MM.1S (cell line): ENCODE measurements around the gene CACNG6.
"Not testable (repeated sequence)": the region's sequence is repeated elsewhere in the genome, so short reads cannot be mapped to it uniquely, and the experiment has no call there.

Experiments used
- DNase-seq: peaks from one replicate; pipeline ENCODE4 v3.0.0-alpha.2; 2015
- H2AFZ ChIP-seq: fragments of 300-600 bp; sonication (generic); 2 replicates; pipeline ENCODE4 v1.6.0; 2016; ENCODE audit warnings: antibody characterized with exemption, low read length
- H3F3A ChIP-seq: fragments of 300-600 bp; sonication (generic); 2 replicates; pipeline ENCODE4 v1.6.1; 2016; ENCODE audit warnings: mild to moderate bottlenecking, antibody characterized with exemption, low read length, moderate library complexity, mixed read lengths; ENCODE audit not compliant: insufficient read depth
- H3K27ac ChIP-seq: fragments of 300-600 bp; sonication (generic); 2 replicates; pipeline ENCODE4 v1.5.1; 2016; ENCODE audit warnings: mild to moderate bottlenecking, low read length
- H3K27me3 ChIP-seq: fragments of 300-600 bp; sonication (generic); replicated peaks from 2 replicates; pipeline ENCODE4 v1.6.0; 2016; ENCODE audit warnings: low read length; ENCODE audit not compliant: insufficient read depth
- H3K36me3 ChIP-seq: fragments of 300-600 bp; sonication (generic); replicated peaks from 2 replicates; pipeline ENCODE4 v1.6.1; 2016; ENCODE audit warnings: mild to moderate bottlenecking, low read length, mixed read lengths; ENCODE audit not compliant: insufficient read depth
- H3K4me1 ChIP-seq: fragments of 300-600 bp; sonication (generic); 2 replicates; pipeline ENCODE4 v1.6.1; 2016; ENCODE audit warnings: low read length, mixed read lengths
- H3K4me2 ChIP-seq: fragments of 300-600 bp; sonication (generic); 2 replicates; pipeline ENCODE4 v1.6.0; 2016; ENCODE audit warnings: low read depth, low read length
- H3K4me3 ChIP-seq: fragments of 300-600 bp; sonication (generic); 2 replicates; pipeline ENCODE4 v1.5.1; 2016; ENCODE audit warnings: low read length, mixed read lengths
- H3K79me2 ChIP-seq: fragments of 300-600 bp; sonication (generic); 2 replicates; pipeline ENCODE4 v1.6.1; 2016; ENCODE audit warnings: mixed run types, low read length, mixed read lengths
- H3K9ac ChIP-seq: fragments of 300-600 bp; sonication (generic); 2 replicates; pipeline ENCODE4 v1.6.1; 2016; ENCODE audit warnings: low read length, mixed read lengths
- H3K9me2 ChIP-seq: fragments of 300-600 bp; sonication (generic); replicated peaks from 2 replicates; pipeline ENCODE4 v1.6.1; 2016; ENCODE audit warnings: mild to moderate bottlenecking, low read length, mixed read lengths; ENCODE audit not compliant: insufficient read depth
- H3K9me3 ChIP-seq: fragments of 300-600 bp; sonication (generic); replicated peaks from 2 replicates; pipeline ENCODE4 v1.6.1; 2016; ENCODE audit warnings: mild to moderate bottlenecking, low read length, mixed read lengths; ENCODE audit not compliant: insufficient read depth
- H4K20me1 ChIP-seq: fragments of 300-600 bp; sonication (generic); 2 replicates; pipeline ENCODE4 v1.6.1; 2016; ENCODE audit warnings: mild to moderate bottlenecking, low read length, moderate library complexity, mixed read lengths; ENCODE audit not compliant: insufficient read depth
- EZH2 ChIP-seq: fragments of 300-600 bp; sonication (generic); optimal IDR thresholded peaks from 2 replicates; pipeline ENCODE3; 2017; ENCODE audit warnings: low read depth, mild to moderate bottlenecking, antibody characterized with exemption, low read length, mixed read lengths
- EZH2phosphoT487 ChIP-seq: fragments of 300-600 bp; sonication (generic); IDR thresholded peaks from 2 replicates; pipeline ENCODE4 v1.6.1; 2018; ENCODE audit warnings: antibody characterized with exemption, low read length
- TF ChIP-seq, protein P1 (sequence below): fragments of 300-600 bp; sonication (generic); IDR thresholded peaks from 2 replicates; pipeline ENCODE4 v1.5.1; 2016; ENCODE audit warnings: antibody characterized with exemption, low read length, mixed read lengths

The CACNG6 gene

DNA sequence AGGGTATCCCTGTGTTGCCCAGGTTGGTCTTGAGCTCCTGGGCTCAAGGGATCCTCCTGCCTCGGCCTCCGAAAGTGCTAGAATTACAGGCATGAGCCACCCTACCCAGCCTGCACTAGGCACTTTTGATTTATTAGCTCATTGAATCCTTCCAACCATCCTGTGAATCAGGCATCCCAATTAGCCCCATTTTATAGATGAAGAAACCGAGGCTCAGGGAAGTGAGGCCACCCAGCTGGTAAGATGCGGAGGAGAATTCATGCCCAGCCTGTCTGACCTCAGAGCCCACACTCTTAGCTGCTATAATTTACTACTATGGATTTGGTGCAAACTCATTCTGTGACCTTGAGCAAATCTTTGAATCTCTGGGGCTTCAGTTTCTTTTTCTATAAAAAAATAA is 46.5 kb upstream of the CACNG6 start:
- Histone ChIP-seq H3K4me2 (no peak overlapping the region), H2AFZ (no peak overlapping the region), H3K9me3 (no peaks in the 10 kb centered on the region), H3K9ac (no peak overlapping the region), H3K4me3 (no peak overlapping the region), H3K36me3 (no peaks in the 10 kb centered on the region), H3K27me3 (no peaks in the 10 kb centered on the region; the same call in 1 of the 2 replicates), H4K20me1 (no peaks in the 10 kb centered on the region), H3K4me1 (no peaks in the 10 kb centered on the region), H3K9me2 (no peaks in the 10 kb centered on the region), H3F3A (no peaks in the 10 kb centered on the region), H3K27ac (no peak overlapping the region), H3K79me2 (no peaks in the 10 kb centered on the region)
- TF ChIP-seq EZH2 = no peak
- TF ChIP-seq EZH2phosphoT487 = no peak
- DNase-seq = no peak

DNA sequence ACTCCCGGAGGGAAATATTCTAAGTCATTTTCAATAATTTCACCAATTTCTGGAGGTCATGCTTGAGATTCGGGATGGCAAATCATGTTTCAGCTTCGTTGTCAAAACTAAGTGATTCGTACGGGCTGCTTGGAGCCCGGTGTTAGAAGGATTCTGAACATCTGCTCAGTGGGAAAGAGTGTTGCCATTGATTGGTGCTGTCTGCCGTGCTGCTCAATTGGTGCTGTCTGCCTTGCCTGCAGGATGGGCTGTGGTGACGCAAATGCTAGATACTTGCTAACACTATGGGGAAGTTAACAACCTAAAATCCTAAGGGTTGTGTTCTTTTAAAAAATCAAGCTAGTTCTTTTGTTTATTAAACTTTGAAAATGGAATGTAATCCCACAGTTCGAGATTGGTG is 46.0 kb upstream of the CACNG6 start:
- H3K27me3 ChIP-seq = no peaks in the 10 kb centered on the region; the same call in 1 of the 2 replicates
- H3K9ac ChIP-seq = no peak overlapping the region
- H3K9me2 ChIP-seq = no peaks in the 10 kb centered on the region
- H4K20me1 ChIP-seq = no peaks in the 10 kb centered on the region
- H3K4me2 ChIP-seq = no peak overlapping the region
- H3F3A ChIP-seq = no peaks in the 10 kb centered on the region
- H3K9me3 ChIP-seq = no peaks in the 10 kb centered on the region
- H3K79me2 ChIP-seq = no peaks in the 10 kb centered on the region
- no peak overlapping the region for H3K4me3 ChIP-seq
- DNase-seq = no peak
- H3K4me1 ChIP-seq = no peaks in the 10 kb centered on the region
- H3K27ac ChIP-seq = no peak overlapping the region
- no peaks in the 10 kb centered on the region for H3K36me3 ChIP-seq
- H2AFZ ChIP-seq = no peak overlapping the region
- TF ChIP-seq EZH2phosphoT487 = no peak
- TF ChIP-seq, protein P1, sequence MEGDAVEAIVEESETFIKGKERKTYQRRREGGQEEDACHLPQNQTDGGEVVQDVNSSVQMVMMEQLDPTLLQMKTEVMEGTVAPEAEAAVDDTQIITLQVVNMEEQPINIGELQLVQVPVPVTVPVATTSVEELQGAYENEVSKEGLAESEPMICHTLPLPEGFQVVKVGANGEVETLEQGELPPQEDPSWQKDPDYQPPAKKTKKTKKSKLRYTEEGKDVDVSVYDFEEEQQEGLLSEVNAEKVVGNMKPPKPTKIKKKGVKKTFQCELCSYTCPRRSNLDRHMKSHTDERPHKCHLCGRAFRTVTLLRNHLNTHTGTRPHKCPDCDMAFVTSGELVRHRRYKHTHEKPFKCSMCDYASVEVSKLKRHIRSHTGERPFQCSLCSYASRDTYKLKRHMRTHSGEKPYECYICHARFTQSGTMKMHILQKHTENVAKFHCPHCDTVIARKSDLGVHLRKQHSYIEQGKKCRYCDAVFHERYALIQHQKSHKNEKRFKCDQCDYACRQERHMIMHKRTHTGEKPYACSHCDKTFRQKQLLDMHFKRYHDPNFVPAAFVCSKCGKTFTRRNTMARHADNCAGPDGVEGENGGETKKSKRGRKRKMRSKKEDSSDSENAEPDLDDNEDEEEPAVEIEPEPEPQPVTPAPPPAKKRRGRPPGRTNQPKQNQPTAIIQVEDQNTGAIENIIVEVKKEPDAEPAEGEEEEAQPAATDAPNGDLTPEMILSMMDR = no peak
- TF ChIP-seq EZH2 = no peak

DNA sequence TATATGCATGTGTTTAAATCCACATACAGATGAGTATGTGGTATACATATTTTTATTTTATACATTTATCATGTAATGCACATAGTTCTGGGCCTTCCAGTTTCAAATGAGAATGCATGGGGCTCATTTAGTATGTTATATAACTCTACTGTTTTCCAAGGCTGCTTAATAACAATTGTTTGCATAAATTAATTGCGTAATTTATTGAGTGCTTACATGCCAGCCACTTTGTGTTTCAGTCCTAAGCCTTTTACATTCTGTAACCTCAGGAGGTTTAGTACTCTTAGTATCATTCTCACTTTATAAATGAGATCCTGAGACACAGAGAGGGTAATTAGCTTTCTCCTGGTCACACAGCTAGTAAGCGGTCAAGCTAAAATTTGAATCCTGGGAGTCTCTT is 45.4 kb upstream of the CACNG6 start:
- H3K9me2 ChIP-seq = no peaks in the 10 kb centered on the region

DNA sequence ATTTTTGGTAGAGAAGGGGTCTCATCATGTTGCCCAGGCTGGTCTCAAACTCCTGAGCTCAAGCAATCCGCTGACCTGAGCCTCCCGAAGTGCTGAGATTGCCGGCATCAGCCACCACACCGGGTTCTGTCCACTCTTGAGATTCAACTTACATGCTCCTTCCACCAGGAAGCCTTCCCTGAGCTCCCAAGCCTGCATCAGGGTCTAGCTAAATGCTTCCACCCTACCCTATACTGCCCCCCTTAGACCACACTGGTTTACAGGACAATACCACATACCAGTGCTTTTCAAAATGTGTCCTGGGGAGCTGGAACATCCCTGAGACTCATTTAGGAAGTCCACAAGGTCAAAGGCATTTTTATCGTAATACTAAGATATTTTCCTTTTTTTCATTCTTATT is 43.8 kb upstream of the CACNG6 start:
- no peaks in the 10 kb centered on the region; the same call in 1 of the 2 replicates for H3K27me3 ChIP-seq
- H3K36me3 ChIP-seq = no peaks in the 10 kb centered on the region

More for the DNA sequence above, 45.4 kb upstream of the CACNG6 start:
- Histone ChIP-seq H3K36me3 (no peaks in the 10 kb centered on the region), H3K27ac (no peak overlapping the region), H3K4me1 (no peaks in the 10 kb centered on the region), H3K4me2 (no peak overlapping the region), H3K4me3 (no peak overlapping the region), H3K27me3 (no peaks in the 10 kb centered on the region; the same call in 1 of the 2 replicates), H3K9ac (no peak overlapping the region), H3K9me3 (no peaks in the 10 kb centered on the region), H3K79me2 (no peaks in the 10 kb centered on the region), H3F3A (no peaks in the 10 kb centered on the region), H4K20me1 (no peaks in the 10 kb centered on the region), H2AFZ (no peak overlapping the region)
- TF ChIP-seq, protein P1 = no peak
- TF ChIP-seq EZH2phosphoT487 (no peak), EZH2 (no peak)
- no peak for DNase-seq

DNA sequence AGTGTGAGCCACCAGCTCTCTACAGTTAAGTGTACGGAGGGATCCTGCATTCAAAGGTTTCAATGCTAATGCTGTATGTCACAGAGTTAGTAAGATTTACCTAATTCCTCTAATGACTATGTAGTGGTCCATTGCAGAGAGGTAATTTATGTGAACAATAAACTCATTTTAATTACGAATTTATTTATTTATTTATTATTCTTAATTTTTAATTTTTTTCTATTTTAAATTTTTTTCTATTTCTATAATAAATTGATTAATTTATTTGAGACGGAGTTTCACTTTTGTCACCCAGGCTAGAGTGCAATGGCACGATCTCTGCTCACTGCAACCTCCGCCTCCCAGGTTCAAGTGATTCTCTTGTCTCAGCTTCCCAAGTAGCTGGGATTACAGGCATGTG is 42.8 kb upstream of the CACNG6 start:
- H3K79me2 ChIP-seq, H3K9me2 ChIP-seq, DNase-seq, H4K20me1 ChIP-seq, H3K4me2 ChIP-seq, H3K9ac ChIP-seq, H3K9me3 ChIP-seq, H3K27ac ChIP-seq, H2AFZ ChIP-seq, H3K4me3 ChIP-seq, H3K4me1 ChIP-seq, H3K27me3 ChIP-seq, H3F3A ChIP-seq, H3K36me3 ChIP-seq: not testable (repeated sequence)

More for the DNA sequence above, 43.8 kb upstream of the CACNG6 start:
- Histone ChIP-seq H3K79me2 (no peaks in the 10 kb centered on the region), H3K4me1 (no peaks in the 10 kb centered on the region), H4K20me1 (no peaks in the 10 kb centered on the region), H3K9me2 (no peaks in the 10 kb centered on the region), H3K4me3 (no peak overlapping the region), H3F3A (no peaks in the 10 kb centered on the region), H3K9me3 (no peaks in the 10 kb centered on the region), H3K4me2 (no peak overlapping the region), H3K27ac (no peak overlapping the region), H2AFZ (no peak overlapping the region), H3K9ac (no peak overlapping the region)
- no peak for DNase-seq
- no peak for TF ChIP-seq EZH2phosphoT487
- TF ChIP-seq EZH2 = no peak
- TF ChIP-seq, protein P1 = no peak
